OCI-LY3 (cell line): ENCODE data around the gene FDXR.

Experiments used
- CTCF ChIP-seq: fragments of 200-600, 300-600 bp; sonication (generic); IDR thresholded peaks from 2 replicates; pipeline ENCODE4 v1.5.1; 2014; ENCODE audit warnings: antibody characterized with exemption, low read length, low read depth
- EZH2phosphoT487 ChIP-seq: fragments of 200-600 bp; shearing (Covaris generic); IDR thresholded peaks from 2 replicates; pipeline ENCODE4 v1.6.1; 2018; ENCODE audit warnings: antibody characterized with exemption, mixed run types, low read depth

GRCh38 chr17:74868251-74868907, 4.4 kb downstream of the FDXR start:
- TF ChIP-seq CTCF (no peak), EZH2phosphoT487 (no peak)
